IMR-90 (cell line): Measurements from ENCODE around the gene ZNF207. TPM values are rescaled to one million over a fixed set of nuclear protein-coding genes. Genes with fewer than 3 reads are reported as not detected.

ENCODE experiments used
- ATAC-seq: fragments of 200-7000 bp; cut with Tn5 transposase; 2 replicates; pipeline ENCODE4 v1.9.1; 2020; ENCODE audit warnings: low read depth, mild to moderate bottlenecking, moderate library complexity
- BruUV-seq: library from RNA; stranded (reverse); fragments of 400-500 nt; replicated peaks from 2 replicates; lab custom pipeline; 2021; lab: Mats Ljungman, UMichigan
- CTCF ChIA-PET: fragments of 300-600 bp; formaldehyde crosslinking; extraction: SDS; loops from one replicate; lab custom pipeline; 2021; ENCODE audit warnings: antibody characterized with exemption; lab: Yijun Ruan, JAX
- POLR2A ChIA-PET: fragments of 300-600 bp; sonication (Branson Sonifier 250); formaldehyde crosslinking; loops from one replicate; lab custom pipeline; 2022; ENCODE audit warnings: antibody characterized with exemption; ENCODE audit not compliant: unreplicated experiment; lab: Charles Lee
- DNase-seq: peaks from one replicate; pipeline ENCODE4 v3.0.0; 2013
- H2AFZ ChIP-seq: replicated peaks from 2 replicates; pipeline ENCODE3; 2013; ENCODE audit warnings: low read length, mild to moderate bottlenecking; ENCODE audit not compliant: poor library complexity
- H2AK5ac ChIP-seq: 2 replicates; pipeline ENCODE4 v1.6.1; 2013; ENCODE audit warnings: low read depth, low read length, inconsistent platforms
- H2AK9ac ChIP-seq: replicated peaks from 2 replicates; pipeline ENCODE3; 2013; ENCODE audit warnings: mild to moderate bottlenecking, low read depth, low read length, moderate library complexity; ENCODE audit not compliant: poor library complexity
- H2BK120ac ChIP-seq: 2 replicates; pipeline ENCODE4 v1.6.1; 2013; ENCODE audit warnings: low read depth, low read length, inconsistent platforms
- H2BK15ac ChIP-seq: 3 replicates; pipeline ENCODE4 v1.6.1; 2013; ENCODE audit warnings: low read depth, low read length, inconsistent platforms
- H2BK20ac ChIP-seq: 2 replicates; pipeline ENCODE4 v1.6.1; 2013; ENCODE audit warnings: low read depth, mild to moderate bottlenecking, inconsistent platforms, low read length, moderate library complexity
- H2BK5ac ChIP-seq: 2 replicates; pipeline ENCODE4 v1.6.1; 2013; ENCODE audit warnings: mild to moderate bottlenecking, low read depth, low read length, inconsistent platforms; ENCODE audit not compliant: poor library complexity, severe bottlenecking
- H3K14ac ChIP-seq: replicated peaks from 2 replicates; pipeline ENCODE4 v1.6.1; 2013; ENCODE audit warnings: low read depth, low read length, inconsistent platforms
- H3K18ac ChIP-seq: 2 replicates; pipeline ENCODE4 v1.6.1; 2013; ENCODE audit warnings: low read depth, low read length, control low read depth
- H3K23ac ChIP-seq: 2 replicates; pipeline ENCODE4 v1.6.1; 2013; ENCODE audit warnings: low read depth, low read length, inconsistent platforms
- H3K27ac ChIP-seq: 2 replicates; pipeline ENCODE4 v1.5.1; 2013; ENCODE audit warnings: mild to moderate bottlenecking, control low read depth, low read length; ENCODE audit not compliant: insufficient read depth
- H3K27me3 ChIP-seq: 2 replicates; pipeline ENCODE4 v1.6.1; 2013; ENCODE audit warnings: low read length; ENCODE audit not compliant: control insufficient read depth, insufficient read depth
- H3K36me3 ChIP-seq: 2 replicates; pipeline ENCODE4 v1.6.1; 2013; ENCODE audit warnings: low read length, mixed read lengths; ENCODE audit not compliant: control insufficient read depth, insufficient read depth
- H3K4ac ChIP-seq: 2 replicates; pipeline ENCODE4 v1.6.1; 2013; ENCODE audit warnings: low read depth, low read length, inconsistent platforms
- H3K4me1 ChIP-seq: 2 replicates; pipeline ENCODE4 v1.6.1; 2013; ENCODE audit warnings: low read length, mixed read lengths; ENCODE audit not compliant: control insufficient read depth, insufficient read depth
- H3K4me2 ChIP-seq: 2 replicates; pipeline ENCODE4 v1.6.1; 2013; ENCODE audit warnings: low read depth, mild to moderate bottlenecking, control low read depth, low read length, moderate library complexity
- H3K4me3 ChIP-seq: 2 replicates; pipeline ENCODE4 v1.5.1; 2013; ENCODE audit warnings: low read depth, mild to moderate bottlenecking, control low read depth, low read length, moderate library complexity; ENCODE audit not compliant: insufficient read depth
- H3K56ac ChIP-seq: 2 replicates; pipeline ENCODE4 v1.6.1; 2013; ENCODE audit warnings: low read length, inconsistent platforms; ENCODE audit not compliant: insufficient read depth; ENCODE audit errors: extremely low read depth
- H3K79me1 ChIP-seq, 2 experiments: 2 replicates each; pipeline ENCODE4 v1.6.1; 2013; ENCODE audit warnings: low read length in 2 of 2, inconsistent platforms in 1 of 2, low read depth in 1 of 2
- H3K9ac ChIP-seq: 2 replicates; pipeline ENCODE4 v1.6.1; 2013; ENCODE audit warnings: low read depth, low read length, control low read depth
- H3K9me1 ChIP-seq: 2 replicates; pipeline ENCODE4 v1.6.1; 2013; ENCODE audit warnings: low read length, inconsistent platforms; ENCODE audit not compliant: insufficient read depth
- H3K9me3 ChIP-seq: 2 replicates; pipeline ENCODE4 v1.6.1; 2013; ENCODE audit warnings: low read length; ENCODE audit not compliant: control insufficient read depth, insufficient read depth
- H4K20me1 ChIP-seq: 2 replicates; pipeline ENCODE4 v1.6.1; 2013; ENCODE audit warnings: low read length, inconsistent platforms; ENCODE audit not compliant: insufficient read depth
- H4K5ac ChIP-seq: 2 replicates; pipeline ENCODE4 v1.6.1; 2013; ENCODE audit warnings: mild to moderate bottlenecking, low read depth, low read length, control low read depth
- H4K8ac ChIP-seq, 2 experiments: 2 replicates each; pipeline ENCODE4 v1.6.1; 2013; ENCODE audit warnings: low read depth in 2 of 2, low read length in 2 of 2, control low read depth in 1 of 2, inconsistent platforms in 1 of 2
- H4K91ac ChIP-seq: 2 replicates; pipeline ENCODE4 v1.6.1; 2013; ENCODE audit warnings: low read depth, low read length, inconsistent platforms; ENCODE audit not compliant: insufficient read depth
- BHLHE40 ChIP-seq: fragments of 150-350 bp; IDR thresholded peaks from 2 replicates; pipeline ENCODE4 v1.6.1; 2016; ENCODE audit warnings: mild to moderate bottlenecking, low read depth, low read length
- CEBPB ChIP-seq: IDR thresholded peaks from 2 replicates; pipeline ENCODE4 v1.6.1; 2012; ENCODE audit warnings: low read depth, low read length, improper control_type of control experiment
- CHD1 ChIP-seq: IDR thresholded peaks from 2 replicates; pipeline ENCODE4 v1.6.1; 2012; ENCODE audit warnings: low read depth, low read length, improper control_type of control experiment
- CTCF ChIP-seq: conservative IDR thresholded peaks from 2 replicates; pipeline ENCODE4 v1.5.1; 2012; ENCODE audit warnings: mild to moderate bottlenecking, low read depth, low read length, improper control_type of control experiment
- FOS ChIP-seq: fragments of 150-350 bp; IDR thresholded peaks from 2 replicates; pipeline ENCODE4 v1.6.1; 2016; ENCODE audit warnings: low read depth, low read length
- MAFK ChIP-seq: IDR thresholded peaks from 2 replicates; pipeline ENCODE4 v1.6.1; 2012; ENCODE audit warnings: low read depth, low read length, improper control_type of control experiment
- MAZ ChIP-seq: IDR thresholded peaks from 2 replicates; pipeline ENCODE4 v1.6.1; 2012; ENCODE audit warnings: low read depth, mild to moderate bottlenecking, low read length, improper control_type of control experiment, moderate library complexity, borderline replicate concordance
- MXI1 ChIP-seq: IDR thresholded peaks from 2 replicates; pipeline ENCODE4 v1.6.1; 2012; ENCODE audit warnings: low read depth, mild to moderate bottlenecking, low read length, moderate library complexity, borderline replicate concordance
- NFE2L2 ChIP-seq: fragments of 150-350 bp; IDR thresholded peaks from 2 replicates; pipeline ENCODE4 v1.6.1; 2016; ENCODE audit warnings: low read depth, mild to moderate bottlenecking, low read length
- POLR2A ChIP-seq: IDR thresholded peaks from 2 replicates; pipeline ENCODE4 v1.6.1; 2012; ENCODE audit warnings: mild to moderate bottlenecking, low read depth, low read length
- RAD21 ChIP-seq: IDR thresholded peaks from 2 replicates; pipeline ENCODE4 v1.6.1; 2012; ENCODE audit warnings: low read length, improper control_type of control experiment
- RCOR1 ChIP-seq: IDR thresholded peaks from 2 replicates; pipeline ENCODE4 v1.6.1; 2012; ENCODE audit warnings: mild to moderate bottlenecking, low read length, improper control_type of control experiment; ENCODE audit not compliant: insufficient replicate concordance
- RFX5 ChIP-seq: IDR thresholded peaks from 2 replicates; pipeline ENCODE4 v1.8.0; 2012; ENCODE audit warnings: low read depth, mild to moderate bottlenecking, low read length, moderate library complexity
- SMC3 ChIP-seq: fragments of 150-350 bp; IDR thresholded peaks from 2 replicates; pipeline ENCODE4 v1.6.1; 2016; ENCODE audit warnings: low read depth, mild to moderate bottlenecking, antibody characterized with exemption, low read length, moderate library complexity
- WGBS, 2 experiments: methylation state at CpG; one replicate each; pipeline versions ENCODE4 v1.1.5 to v1.1.7; 2013; ENCODE audit warnings: missing lambda C conversion rate in 2 of 2; ENCODE audit not compliant: insufficient read length in 1 of 2; ENCODE audit errors: extremely low coverage in 2 of 2; 5-methylcytosine and 5-hydroxymethylcytosine counted together
- dilution Hi-C: fragments of 300-500 bp; cut with HindIII; formaldehyde crosslinking; loops from one replicate; pipeline ENCODE4 v1.14.3; 2018; ENCODE audit warnings: low sequenced_read_pairs; ENCODE audit not compliant: unreplicated experiment
- in situ Hi-C: fragments of 300-500 bp; cut with MboI; formaldehyde crosslinking; loops from 3 replicates; pipeline ENCODE4 v1.14.3; 2019; ENCODE audit warnings: low sequenced_read_pairs, inconsistent platforms, mixed read lengths
- intact Hi-C: fragments of 100-400 bp; cut with micrococcal nuclease; formaldehyde crosslinking; loops from 2 replicates; pipeline ENCODE4 v1.10.0; 2022
- polyA plus RNA-seq, 3 experiments: library from polyadenylated mRNA; depleted of rRNA; stranded (reverse); fragments of >200 nt; gene quantifications; 2 replicates each; pipeline ENCODE4 v1.2.3, GENCODE V29; 2012; ENCODE audit warnings: low replicate concordance in 1 of 3
- total RNA-seq: library from RNA; depleted of rRNA; stranded (reverse); fragments of >200 nt; gene quantifications from 2 replicates; pipeline ENCODE4 v1.2.3, GENCODE V29; 2012
- TF ChIP-seq, protein P1 (sequence below): fragments of 150-350 bp; IDR thresholded peaks from 2 replicates; pipeline ENCODE4 v1.6.1; 2016; ENCODE audit warnings: low read depth, mild to moderate bottlenecking, low read length, moderate library complexity, borderline replicate concordance
- TF ChIP-seq, protein P2 (sequence below): fragments of 150-350 bp; IDR thresholded peaks from 2 replicates; pipeline ENCODE4 v1.6.1; 2017; ENCODE audit warnings: mild to moderate bottlenecking, antibody characterized with exemption, low read length, low read depth

Gene ZNF207
- total and polyA plus RNA-seq, 2 of the 4 experiments (the other 2 are of a cell fraction): 199 to 207 TPM

- peaks cover 7% of the 10 kb centered on the region for H3K9me1 ChIP-seq
- H3K9me3 ChIP-seq: no peaks in the 10 kb centered on the region
- no peak overlapping the region for H2BK5ac ChIP-seq
- no peak overlapping the region for H3K18ac ChIP-seq
- no peak for TF ChIP-seq SMC3
- no peak for TF ChIP-seq MAFK
- TF ChIP-seq NFE2L2: no peak
- no peak for TF ChIP-seq BHLHE40
- TF ChIP-seq MXI1: no peak
- TF ChIP-seq RFX5: no peak
- no peak for TF ChIP-seq MAZ
- TF ChIP-seq, protein P1, sequence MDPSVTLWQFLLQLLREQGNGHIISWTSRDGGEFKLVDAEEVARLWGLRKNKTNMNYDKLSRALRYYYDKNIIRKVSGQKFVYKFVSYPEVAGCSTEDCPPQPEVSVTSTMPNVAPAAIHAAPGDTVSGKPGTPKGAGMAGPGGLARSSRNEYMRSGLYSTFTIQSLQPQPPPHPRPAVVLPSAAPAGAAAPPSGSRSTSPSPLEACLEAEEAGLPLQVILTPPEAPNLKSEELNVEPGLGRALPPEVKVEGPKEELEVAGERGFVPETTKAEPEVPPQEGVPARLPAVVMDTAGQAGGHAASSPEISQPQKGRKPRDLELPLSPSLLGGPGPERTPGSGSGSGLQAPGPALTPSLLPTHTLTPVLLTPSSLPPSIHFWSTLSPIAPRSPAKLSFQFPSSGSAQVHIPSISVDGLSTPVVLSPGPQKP: no peak
- TF ChIP-seq RCOR1: no peak
- no peak for TF ChIP-seq FOS
- TF ChIP-seq CEBPB: no peak
- TF ChIP-seq, protein P2, sequence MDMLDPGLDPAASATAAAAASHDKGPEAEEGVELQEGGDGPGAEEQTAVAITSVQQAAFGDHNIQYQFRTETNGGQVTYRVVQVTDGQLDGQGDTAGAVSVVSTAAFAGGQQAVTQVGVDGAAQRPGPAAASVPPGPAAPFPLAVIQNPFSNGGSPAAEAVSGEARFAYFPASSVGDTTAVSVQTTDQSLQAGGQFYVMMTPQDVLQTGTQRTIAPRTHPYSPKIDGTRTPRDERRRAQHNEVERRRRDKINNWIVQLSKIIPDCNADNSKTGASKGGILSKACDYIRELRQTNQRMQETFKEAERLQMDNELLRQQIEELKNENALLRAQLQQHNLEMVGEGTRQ: no peak
- TF ChIP-seq CTCF: no peak
- TF ChIP-seq RAD21: no peak
- TF ChIP-seq CHD1: no peak
- TF ChIP-seq POLR2A: no peak
- H2BK120ac ChIP-seq: no peak overlapping the region
- H2BK20ac ChIP-seq: no peak overlapping the region
- BruUV-seq: no TSS peak
- H3K14ac ChIP-seq: no peak overlapping the region
- H4K91ac ChIP-seq: no peak overlapping the region
- ChIA-PET CTCF (no interaction called here), POLR2A (interaction anchor here (0.6 kb wide), 1 partner anchor 18 kb away, joined by 12 read pairs; no protein-coding TSS in a partner anchor)
- intact Hi-C loops: no loop called here
- no peak overlapping the region for H3K56ac ChIP-seq
- no peaks in the 10 kb centered on the region for H3K27me3 ChIP-seq
- WGBS, 2 experiments: no CpG with 5 or more reads among the region's 2 CpGs
- H2AK5ac ChIP-seq: no peak overlapping the region
- dilution Hi-C loops: no loop called here
- H3K36me3 ChIP-seq: peaks cover 12% of the 10 kb centered on the region
- H4K20me1 ChIP-seq: no peaks in the 10 kb centered on the region
- H3K27ac ChIP-seq: no peak overlapping the region
- in situ Hi-C loops: no loop called here
- H2AFZ ChIP-seq: no peak overlapping the region
- H3K4me2 ChIP-seq: no peak overlapping the region
- H4K8ac ChIP-seq: no peak overlapping the region
- no peak overlapping the region for H3K23ac ChIP-seq
- H3K4me1 ChIP-seq: no peaks in the 10 kb centered on the region
- H4K5ac ChIP-seq: no peak overlapping the region
- ATAC-seq (no peak), DNase-seq (no peak)
- no peak overlapping the region for H3K4ac ChIP-seq
- H3K9ac ChIP-seq: no peak overlapping the region
- no peaks in the 10 kb centered on the region; a peak in 1 of 4 replicates for H3K79me1 ChIP-seq
- no peak overlapping the region for H2AK9ac ChIP-seq
- H3K4me3 ChIP-seq: no peak overlapping the region
- H2BK15ac ChIP-seq: no peak overlapping the region
These were observed 16.8 kb upstream of the ZNF207 start for GRCh38 chr17:32333187-32333586.
